Daoy (cell line): ENCODE results near the gene RFNG. TPM values are rescaled to one million over a fixed set of nuclear protein-coding genes. Genes with fewer than 3 reads are reported as not detected.
A peak's percentile ranks its signal among the peaks of the same experiment; 100 is the strongest.

Experiments
- DNase-seq: peaks from one replicate; pipeline ENCODE4 v3.0.0-alpha.2; 2015; ENCODE audit warnings: low read depth
- total RNA-seq: library from RNA; depleted of rRNA; stranded (reverse); fragments of >200 nt; shearing (Covaris generic); gene quantifications from 2 replicates; pipeline ENCODE4 v1.2.3, GENCODE V29; 2014

RFNG gene
- total RNA-seq, 1 experiment from 2014 or later = 20.2 TPM

DNA sequence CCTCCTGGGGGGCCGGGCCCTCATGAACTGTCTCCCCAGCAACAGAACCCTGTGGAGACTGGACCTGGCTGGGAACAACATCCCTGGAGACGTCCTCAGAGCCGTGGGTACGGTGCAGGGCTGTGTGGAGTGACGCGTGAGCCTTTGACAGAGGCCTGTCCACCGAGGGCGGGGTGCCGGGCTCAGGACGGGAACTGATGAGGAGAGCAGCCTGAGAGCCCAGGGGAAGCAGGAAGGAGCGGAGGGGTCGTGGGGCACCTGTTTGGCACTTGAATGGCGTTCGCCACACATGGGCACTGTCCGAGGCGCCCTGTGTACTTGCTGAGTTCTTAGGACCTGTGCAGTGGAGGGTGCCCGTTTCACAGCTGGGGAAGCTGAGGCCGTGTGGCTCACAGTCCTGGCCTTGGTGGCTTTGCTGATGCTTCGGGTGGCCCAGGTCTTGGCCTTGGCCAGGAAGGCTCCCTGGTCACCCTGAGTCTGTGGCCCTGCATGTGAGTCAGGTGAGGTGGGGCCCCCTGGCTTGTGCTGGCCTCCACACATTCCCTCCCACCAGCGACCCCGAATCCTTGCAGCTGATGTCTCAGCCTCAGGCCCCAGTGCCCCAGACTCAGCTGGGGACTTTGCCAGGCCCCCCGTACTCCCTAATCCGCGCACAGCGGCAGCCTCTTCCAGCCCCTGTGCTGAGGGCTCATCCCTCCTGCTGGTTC lies 26.1 kb downstream of the RFNG start:
- no peak for DNase-seq

DNA sequence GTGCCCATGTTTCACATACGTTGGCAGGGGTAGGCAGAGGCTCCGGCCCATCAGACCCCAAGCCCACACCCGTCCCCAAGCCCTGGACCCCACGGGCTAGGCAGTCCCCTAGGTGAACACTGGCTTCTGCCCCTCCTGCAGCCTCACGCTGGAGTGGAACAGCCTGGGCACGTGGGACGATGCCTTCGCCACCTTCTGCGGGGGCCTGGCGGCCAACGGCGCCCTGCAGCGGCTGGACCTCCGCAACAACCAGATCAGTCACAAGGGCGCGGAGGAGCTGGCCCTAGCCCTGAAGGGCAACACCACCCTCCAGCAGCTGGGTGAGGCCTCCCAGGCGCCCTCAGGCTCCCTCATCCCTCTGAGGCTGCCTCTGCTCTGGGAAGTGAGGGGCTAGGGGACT lies 26.8 kb downstream of the RFNG start:
- DNase-seq = no peak

DNA sequence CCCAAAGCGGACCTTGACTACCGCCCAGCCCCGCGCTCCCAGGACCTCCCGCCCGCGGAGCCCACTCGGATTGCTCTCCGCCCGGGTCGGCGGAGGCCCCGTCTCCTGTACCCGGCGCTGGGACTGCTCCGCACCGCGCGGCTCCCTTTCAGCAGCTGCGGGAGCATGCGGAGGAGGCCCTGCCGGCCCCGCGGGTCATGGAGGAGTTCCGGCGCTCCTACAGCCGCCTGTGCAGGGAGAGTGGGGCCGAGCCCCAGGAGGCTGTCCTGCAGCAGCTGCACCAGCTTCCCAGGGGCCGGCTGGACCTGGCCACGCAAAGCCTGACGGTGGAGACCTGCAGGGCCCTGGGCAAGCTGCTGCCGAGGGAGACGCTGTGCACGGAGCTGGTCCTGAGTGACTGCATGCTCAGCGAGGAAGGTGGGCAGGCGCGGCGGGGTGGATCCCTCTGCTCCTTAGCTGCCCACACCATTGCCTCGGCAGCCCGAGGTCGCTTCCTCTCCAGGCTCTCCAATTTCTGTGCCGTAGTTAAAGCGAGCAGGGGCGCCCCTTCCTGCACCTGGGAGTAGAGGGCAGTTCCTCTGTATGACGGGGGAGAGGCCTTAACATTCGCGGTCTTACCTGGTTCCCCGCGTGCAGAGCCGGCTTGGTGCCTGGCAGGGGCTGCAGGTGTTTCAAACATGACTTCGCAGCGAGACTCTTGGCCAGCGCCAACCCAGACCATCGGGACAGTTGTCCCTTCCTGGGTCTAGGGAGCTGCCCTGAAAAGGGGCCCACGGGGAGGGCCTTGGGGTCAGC lies 28.0 kb downstream of the RFNG start:
- peak; percentile 41 for DNase-seq

DNA sequence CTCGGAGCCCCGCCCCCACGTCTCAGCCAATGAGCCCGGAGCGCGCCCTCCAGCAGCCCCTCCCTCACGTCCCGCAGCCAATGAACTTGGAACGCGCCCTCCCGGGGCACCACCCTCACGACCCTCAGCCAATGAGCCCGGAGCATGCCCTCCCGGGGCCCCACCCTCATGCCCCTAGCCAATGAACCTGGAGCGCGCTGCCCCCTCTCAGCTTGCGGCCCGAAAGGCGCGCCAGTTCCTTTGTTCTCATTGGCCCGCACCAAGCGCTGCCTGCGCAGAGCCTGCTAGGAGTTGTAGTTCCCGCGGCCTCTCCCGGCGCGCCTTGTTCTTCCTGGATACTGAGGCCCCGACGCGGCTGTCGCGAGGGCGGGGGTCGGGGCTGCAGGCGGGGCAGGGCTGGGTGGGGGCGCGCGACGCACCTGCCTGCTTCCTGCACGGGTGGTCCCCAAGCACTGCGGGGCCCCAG lies 28.6 kb downstream of the RFNG start, which contains the start of gene LRRC45:
TSS of gene LRRC45 (plus strand) at position 325 of the 466 bp plus-strand sequence. CDS start 339 bp downstream, outside the sequence.
- peak; percentile 100 for DNase-seq

DNA sequence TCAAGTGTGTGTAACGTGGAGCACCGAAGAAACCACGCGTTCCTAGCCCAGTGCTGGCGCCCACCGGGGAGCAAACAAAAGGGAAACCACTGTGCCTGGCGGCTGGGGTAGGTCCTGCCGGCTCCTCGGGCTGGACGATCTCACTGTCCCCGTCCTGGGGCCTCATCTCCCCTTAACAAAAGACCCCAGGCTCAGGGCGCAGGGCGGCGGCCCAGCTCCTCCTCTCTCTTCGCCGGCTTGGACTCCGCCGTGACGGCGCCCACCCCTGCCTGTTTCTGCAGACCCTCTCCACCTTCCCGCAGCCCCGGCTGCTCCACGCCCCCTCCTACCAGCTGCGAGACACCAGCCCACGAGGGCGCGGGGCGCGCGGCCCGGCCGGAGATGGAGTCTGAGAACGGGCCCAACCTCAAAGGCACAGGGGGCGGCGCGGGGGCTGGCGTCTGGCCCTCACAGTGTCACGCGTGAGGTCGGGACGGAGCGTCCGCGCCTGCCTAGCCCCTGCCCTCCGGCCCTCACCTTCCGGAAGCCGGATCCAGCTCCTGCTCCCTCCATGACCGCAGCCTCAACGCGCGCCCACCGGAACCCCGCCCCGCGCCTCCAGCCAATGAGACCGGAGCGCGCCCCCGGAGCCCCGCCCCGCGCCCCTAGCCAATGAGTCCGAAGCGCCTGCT lies 29.2 kb downstream of the RFNG start, which contains the start of gene CENPX:
TSS of gene CENPX (minus strand) at position 569 of the 671 bp plus-strand sequence. CDS start at position 552, 17 bp downstream.
- peak; percentile 42 for DNase-seq

DNA sequence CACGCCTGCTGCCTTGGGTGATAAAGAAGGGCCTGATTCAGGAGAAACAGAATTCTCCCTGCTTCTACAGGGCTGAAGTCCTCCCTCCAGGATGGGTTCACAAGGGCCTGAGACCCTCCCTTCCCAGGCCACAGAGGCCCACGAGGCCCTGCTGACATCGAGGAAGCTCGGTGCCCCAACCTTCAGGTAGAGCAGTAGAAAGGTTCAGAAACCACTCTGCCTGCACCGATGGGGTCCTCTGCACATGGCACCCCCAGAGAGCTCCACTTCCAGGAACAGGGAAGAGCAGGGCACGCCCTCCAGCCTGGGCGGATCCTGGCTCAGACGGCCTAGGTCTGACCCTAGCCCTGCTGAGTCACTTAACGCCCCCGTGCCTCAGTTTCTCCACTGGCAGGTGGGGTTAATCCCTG lies 29.7 kb downstream of the RFNG start:
- DNase-seq = no peak

DNA sequence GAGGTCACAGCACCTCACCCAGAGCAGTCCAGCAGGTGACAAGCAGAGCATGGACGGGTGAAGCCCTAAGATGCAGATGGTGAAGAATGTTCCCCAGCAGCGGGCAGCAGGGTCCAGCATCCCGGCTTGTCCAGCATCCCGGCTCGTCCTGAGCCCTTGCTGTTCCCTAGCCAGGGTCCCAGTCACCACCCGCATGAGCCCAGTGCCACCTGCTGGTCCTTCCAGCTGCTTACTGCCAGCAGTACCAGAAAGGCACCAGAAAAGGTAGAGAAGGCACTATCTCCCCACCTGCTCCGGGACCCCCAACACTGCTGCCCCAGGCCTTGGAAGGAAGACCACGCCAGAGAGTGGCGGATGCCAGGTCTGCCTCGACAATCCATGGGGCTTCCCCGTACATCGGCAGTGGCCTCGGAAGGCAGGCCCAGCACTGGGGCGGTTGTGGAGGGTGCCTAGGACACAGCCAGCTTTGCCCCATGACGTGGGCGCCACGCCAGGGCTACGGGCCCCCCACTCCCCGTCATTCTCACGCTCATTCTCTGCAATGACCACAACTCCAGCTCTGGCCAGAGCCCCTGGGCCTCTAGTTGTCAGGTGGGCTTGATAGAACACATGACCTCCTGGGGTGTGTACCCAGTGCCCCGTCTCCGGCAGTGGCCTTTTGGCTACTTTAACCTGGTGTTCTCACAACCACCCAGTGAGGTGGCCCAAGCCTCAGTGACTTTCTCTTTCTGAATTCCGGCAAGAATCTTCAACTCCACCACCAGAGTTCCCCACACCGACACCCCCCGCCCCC lies 30.3 kb downstream of the RFNG start:
- peak; percentile 87 for DNase-seq

DNA sequence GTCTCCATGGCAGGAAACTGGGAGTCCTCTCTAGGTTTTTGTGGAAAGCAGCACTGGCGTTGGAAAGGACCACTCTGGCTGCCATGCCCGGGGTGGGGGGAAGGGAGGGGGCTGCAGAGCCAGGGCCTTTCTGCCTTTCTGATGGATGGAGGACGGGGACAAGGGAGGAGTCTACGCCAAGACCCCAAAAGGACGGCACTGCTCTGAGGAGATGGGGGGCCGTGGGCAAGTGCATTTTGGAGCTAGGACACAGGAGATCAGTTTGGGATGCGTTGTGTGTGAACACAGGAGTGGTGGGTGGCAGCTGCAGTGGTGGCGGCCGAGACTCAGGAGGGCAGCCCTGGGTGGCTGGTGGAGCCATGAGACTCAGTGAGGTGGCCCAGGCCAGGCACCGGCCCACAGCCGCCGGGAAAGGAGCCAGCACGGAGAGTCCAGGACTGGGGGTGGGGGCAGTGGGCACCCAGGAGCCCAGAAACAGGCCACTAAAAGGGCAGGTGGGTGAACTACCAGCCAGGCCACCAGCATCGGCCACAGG lies 31.0 kb downstream of the RFNG start:
- DNase-seq = no peak

DNA sequence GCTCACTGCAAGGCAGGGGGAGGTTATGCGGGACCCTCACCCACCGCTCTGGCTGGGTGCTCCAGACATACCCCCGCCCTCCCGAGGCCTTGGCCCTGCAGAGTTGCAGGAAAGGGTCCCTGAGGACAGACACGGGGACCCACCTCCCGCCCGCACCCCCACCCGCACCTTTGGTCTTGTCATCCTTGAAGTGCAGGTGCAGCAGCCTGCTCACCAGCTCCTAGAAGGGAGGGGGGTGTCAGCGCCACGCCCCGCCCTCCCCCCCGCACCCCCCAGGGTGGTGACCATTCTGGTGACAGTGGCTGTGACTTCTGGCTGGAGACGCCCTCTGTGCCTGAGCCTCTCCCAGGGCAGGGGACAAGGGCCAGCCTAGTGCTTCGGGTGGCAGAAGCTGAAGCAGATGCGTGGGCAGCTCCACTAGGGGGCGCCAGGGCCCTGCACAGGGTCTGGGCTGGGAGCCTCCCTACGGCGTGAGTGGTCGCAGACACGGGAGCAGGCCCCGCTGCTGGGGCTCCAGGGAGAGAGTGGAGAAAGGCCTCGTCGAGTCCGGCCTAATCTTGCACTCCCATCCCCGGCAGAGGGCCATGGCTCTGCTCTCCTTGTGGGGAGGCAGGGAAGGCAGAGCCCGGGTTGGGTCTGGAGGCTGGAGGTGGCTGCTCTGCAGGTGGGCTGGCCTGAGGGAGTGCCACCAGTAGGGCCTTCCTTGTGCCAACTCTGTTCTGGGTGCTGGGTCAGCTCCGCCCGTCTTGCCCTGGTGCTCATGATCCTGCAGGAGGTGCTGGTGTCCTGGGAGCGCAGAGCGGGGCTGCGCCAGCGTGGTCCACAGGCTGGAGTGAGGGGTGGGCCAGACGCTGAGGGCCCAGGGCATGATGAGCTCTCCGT lies 31.7 kb downstream of the RFNG start:
- DNase-seq = peak; percentile 67

DNA sequence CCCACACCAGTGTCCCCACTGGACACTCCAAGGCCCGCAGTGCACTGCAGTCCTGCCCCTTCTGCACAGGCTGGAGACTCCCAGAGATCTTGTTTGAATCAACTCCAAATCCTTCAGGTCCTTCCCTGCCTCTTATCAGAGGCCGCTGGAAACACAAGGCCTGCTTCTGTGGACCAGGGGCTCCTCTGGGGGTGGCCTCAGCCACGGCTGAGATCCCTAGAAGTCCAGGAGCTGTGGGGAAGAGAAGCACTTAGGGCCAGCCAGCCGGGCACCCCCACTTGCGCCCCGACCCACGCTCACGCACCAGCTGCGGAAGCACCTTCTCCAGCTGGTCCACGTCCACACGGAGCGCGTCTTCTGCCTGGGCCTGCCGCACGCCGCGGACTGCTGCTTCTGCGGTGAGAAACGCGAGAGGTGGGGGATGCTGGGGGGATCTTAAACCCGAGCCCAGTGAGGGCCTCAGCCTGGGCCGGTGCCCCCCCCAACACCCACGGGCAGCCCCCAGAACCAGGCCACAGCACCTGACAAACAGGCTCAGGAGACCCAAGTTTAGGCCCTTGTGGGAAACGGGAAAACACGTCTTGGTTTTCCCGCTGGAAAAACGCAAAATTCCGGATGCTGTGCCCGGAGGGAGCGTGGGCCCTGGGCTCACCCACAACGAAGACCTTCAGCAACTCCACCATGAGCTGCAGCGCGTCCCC lies 32.5 kb downstream of the RFNG start:
- no peak for DNase-seq

DNA sequence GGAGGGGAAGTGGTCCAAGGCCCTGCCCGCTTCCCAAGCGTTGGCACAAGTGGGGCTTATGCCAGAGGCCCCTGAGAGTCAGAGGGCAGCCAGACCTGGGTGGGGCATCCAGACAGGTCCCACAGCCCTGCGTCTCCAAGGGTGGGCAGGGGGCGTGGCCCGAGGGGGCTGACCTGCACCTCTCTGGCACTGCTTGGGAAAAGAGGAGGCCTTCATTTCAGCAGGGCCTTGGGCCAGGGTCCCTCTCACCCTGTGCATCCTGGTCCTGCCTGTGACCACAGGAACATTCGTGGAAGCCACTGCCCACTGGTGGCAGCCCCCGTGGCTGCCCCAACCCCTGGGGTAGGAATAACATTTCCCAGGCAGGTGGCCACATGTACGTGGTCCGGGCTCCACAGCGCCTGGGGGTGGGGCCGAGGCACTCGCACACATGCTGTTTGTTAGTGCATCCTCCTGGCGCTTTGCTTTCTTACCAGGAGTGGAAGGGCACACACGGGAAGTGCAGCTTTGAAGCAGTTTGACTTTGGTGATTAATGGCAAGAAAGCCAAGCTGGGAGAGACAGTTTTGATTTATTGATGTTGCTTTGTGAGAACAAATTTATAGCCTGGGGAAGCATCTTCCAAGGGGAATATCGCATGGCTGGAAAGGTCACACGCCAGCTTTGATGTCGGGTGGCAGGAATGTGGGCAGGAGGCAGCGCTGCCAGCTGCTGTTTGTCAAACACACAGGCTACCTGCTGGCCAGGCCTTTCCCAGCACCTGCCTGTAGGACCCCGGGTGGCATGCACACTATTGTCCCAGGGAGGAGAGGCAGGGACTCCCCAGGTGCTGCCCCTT lies 33.2 kb downstream of the RFNG start:
- DNase-seq = no peak

DNA sequence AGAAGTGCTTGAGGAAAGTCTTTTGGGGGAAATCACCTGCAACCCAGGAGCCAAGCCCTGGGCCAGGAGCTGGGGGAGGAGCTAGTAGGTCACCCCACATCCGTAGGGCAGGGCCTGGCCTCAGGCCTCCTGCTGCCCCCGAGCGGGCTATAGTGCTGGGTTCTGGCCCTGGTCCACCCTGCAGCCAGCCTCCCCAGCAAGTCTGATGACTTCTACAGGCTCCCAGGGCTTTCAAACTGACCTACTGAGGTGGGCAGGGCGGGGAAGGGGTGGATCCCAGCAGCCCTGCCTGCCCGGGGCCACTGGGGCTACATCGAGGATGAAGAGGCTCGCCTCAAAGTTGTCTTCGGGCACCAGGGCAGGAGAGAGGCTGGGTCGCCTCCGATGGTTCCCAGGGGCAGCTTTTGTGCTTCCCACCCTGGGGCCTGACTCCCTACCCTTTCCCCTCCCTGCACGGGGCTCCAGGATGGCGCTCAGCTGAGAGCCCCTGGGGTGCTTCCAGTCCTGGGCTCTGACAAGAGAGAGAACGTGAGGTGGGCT lies 33.9 kb downstream of the RFNG start:
- no peak for DNase-seq

DNA sequence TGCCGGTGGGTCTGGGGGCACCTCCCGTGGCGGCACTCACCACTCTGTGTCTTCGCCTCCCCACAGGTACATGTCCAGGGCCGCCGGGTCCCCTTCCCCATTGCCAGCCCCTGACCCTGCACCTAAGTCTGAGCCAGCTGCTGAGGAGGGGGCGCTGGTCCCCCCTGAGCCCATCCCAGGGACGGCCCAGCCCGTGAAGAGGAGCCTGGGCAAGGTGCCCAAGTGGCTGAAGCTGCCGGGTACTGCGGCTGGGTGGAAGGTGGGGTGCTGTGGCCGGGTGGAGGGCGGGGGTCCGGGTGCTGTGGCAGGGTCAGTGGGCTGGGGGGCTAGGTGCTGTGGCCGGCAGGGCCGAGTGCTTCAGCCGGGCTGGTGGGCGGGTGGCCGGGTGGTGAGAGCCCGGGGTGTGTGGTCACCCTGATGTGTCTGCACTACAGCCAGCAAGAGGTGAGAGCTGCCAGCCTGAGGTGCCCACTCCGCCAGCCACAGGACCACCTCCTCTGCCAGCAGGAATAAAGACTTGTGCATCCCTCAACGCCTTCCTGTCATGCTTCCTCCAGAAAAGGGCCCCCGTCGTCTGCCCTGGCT lies 34.6 kb downstream of the RFNG start:
- no peak for DNase-seq

DNA sequence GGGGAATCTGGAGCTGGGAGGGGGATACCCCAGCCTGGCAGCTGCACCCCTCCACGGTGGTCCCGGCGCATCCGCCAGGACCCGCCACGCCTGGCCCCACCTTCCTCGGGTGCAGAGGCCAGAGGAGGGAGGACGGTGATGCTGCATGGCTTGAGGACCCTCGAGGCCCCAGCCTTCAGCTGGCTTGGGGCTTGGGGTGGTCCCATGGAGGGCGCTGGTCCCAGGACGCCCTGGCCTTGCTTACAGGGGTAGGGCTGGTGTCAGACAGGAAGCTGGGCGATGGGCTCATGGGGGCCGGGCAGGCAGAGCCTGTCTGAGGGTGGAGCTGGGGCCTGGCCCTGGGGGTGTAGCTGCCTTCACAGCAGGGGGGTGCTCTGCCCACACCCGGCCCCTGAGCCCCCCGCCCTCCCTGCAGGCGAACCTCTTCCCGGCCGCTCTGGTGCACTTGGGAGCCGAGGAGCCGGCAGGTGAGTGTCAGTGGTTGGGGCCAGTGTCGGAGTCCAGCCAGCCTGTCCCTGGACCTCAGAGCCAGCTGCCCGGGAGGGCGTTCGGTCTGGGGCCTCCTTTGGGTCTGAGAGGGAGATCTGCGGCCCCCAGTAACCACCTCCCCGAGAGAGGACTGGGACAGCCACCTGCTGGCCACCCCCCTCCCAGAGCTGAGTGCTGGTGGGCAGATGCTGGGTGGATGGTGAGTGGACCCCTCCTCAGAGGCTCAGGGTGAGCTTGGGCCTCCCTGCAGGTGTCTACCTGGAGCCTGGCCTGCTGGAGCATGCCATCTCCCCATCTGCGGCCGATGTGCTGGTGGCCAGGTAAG lies 35.3 kb downstream of the RFNG start:
- DNase-seq = no peak

DNA sequence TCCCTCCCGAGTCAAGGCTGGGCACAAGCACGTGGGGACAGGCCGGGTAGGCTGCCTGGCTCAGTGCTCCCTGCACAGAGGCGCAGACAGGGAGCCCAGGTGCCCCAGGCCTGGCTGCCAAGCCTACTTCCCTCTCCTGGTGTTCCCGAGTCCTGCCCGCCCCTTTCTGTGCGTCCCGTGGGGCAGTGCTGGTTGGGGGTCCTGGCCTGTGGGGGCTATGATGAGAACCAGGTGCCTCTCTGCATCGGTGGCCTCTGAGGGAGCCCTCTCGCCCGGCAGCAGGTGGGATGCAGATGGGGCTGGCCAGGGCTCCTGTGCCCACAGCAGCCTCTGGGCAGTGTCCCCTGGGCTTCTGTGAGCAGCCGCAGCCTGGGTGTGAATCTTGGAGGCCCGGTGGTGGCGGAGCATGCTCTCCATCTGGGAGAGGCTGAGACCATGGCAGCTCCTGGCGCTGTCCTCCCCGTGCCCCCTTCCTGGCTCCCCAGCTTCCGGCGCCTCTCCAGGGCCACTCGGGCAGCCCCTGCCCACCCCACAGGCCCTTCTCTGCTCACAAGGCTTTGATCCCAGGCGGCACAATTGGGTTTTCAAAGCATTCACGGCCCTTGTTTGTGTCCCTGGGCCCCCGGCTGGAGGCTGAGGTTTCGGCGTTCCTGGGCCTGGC lies 36.2 kb downstream of the RFNG start:
- no peak for DNase-seq

DNA sequence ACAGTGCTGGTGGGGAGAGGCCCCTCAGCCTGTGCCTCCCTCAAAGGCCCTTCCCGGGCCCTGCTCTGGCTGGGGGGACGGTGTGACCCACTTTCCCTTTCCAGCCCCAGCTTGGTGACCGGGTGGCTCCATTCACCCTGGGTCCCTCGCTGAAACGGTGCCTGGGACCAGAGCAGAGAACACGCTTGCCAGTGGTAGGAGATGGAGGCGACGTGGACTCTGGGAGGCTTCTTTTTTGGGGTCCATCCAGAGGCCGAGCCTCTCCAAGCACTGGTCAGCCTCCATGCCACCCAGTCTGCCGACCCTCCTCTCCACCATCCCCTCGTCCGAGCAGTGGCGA lies 36.7 kb downstream of the RFNG start:
- DNase-seq = no peak

DNA sequence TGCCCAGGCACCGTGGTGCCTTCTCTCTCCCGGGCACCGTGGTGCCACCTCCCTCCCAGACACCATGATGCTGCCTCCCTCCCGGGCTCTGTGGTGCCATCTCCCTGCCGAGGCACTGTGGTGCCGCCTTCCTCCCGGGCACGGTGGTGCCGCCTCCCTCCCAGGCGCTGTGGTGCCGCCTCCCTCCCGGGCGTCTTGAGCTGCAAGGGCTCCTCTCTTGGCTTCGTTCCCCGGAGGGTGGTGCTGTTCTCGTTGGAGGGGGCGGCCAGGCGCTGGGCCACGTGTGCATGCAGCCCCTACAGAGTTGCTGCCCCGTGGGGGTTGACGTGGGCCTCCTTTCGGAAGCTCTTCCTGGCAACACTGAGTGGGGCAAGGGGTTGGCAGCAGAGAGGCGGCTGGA lies 37.2 kb downstream of the RFNG start:
- DNase-seq = no peak
